A549 (cell line): ENCODE data around the gene ROBO1. TPM values are rescaled to one million over a fixed set of nuclear protein-coding genes. Genes with fewer than 3 reads are reported as not detected.

Experiments used
- ATAC-seq, 2 experiments: fragments of 200-7000 bp in 1 of 2; fragments of >200 bp in 1 of 2; cut with Nextera tagmentation in 1 of 2; cut with Tn5 transposase in 1 of 2; 3 replicates each; pipeline versions ENCODE4 v1.8.0 to v1.9.1; 2018 to 2020; ENCODE audit warnings: mild to moderate bottlenecking in 1 of 2, moderate library complexity in 1 of 2
- CTCF ChIA-PET: fragments of 300-600 bp; sonication (Branson Sonifier 250); formaldehyde crosslinking; extraction: SDS; loops from one replicate; lab custom pipeline; 2021; ENCODE audit warnings: antibody characterized with exemption, inconsistent platforms; lab: Yijun Ruan, JAX
- POLR2A ChIA-PET: fragments of 350-600 bp; formaldehyde crosslinking; extraction: SDS; loops from one replicate; lab custom pipeline; 2021; ENCODE audit warnings: antibody characterized with exemption, inconsistent platforms; lab: Yijun Ruan, JAX
- DNase-seq, 2 experiments: peaks; one replicate each; pipeline versions ENCODE4 v3.0.0 to v3.0.0-alpha.2; 2011 to 2016; ENCODE audit warnings: low read depth in 1 of 2, low spot score in 1 of 2
- FAIRE-seq: peaks from 2 replicates; lab custom pipeline; 2011; peaks lifted over from hg19 to GRCh38; lab: Jason Lieb, UNC
- H3K27ac ChIP-seq, 2 experiments: fragments of >200 bp; sonication (Bioruptor Twin); formaldehyde crosslinking; 3 replicates each; pipeline ENCODE4 v1.5.1; 2016 to 2017
- H3K4me1 ChIP-seq: fragments of >200 bp; sonication (Bioruptor Twin); formaldehyde crosslinking; 3 replicates; pipeline ENCODE4 v1.6.1; 2016
- H3K4me2 ChIP-seq: fragments of >200 bp; sonication (Bioruptor Twin); formaldehyde crosslinking; 3 replicates; pipeline ENCODE4 v1.6.1; 2016
- H3K4me3 ChIP-seq: fragments of >200 bp; sonication (Bioruptor Twin); formaldehyde crosslinking; 3 replicates; pipeline ENCODE4 v1.5.1; 2016
- H3K9me3 ChIP-seq: fragments of >200 bp; sonication (Bioruptor Twin); formaldehyde crosslinking; 3 replicates; pipeline ENCODE4 v1.6.1; 2016
- BHLHE40 ChIP-seq: IDR thresholded peaks from 2 replicates; pipeline ENCODE4 v1.6.1; 2012; ENCODE audit warnings: low read depth, low read length, inconsistent platforms
- CBX8 ChIP-seq: fragments of 200-600 bp; sonication (generic); IDR thresholded peaks from 2 replicates; pipeline ENCODE4 v1.6.1; 2016
- CHD4 ChIP-seq: fragments of 200-600 bp; sonication (generic); IDR thresholded peaks from 2 replicates; pipeline ENCODE4 v1.6.1; 2016; ENCODE audit warnings: antibody characterized with exemption, mild to moderate bottlenecking, borderline replicate concordance
- CTCF ChIP-seq: fragments of >200 bp; sonication (Bioruptor Twin); formaldehyde crosslinking; IDR thresholded peaks from 3 replicates; pipeline ENCODE4 v1.5.1; 2016
- E2F6 ChIP-seq: IDR thresholded peaks from 2 replicates; pipeline ENCODE4 v1.6.1; 2012; ENCODE audit warnings: low read depth, borderline replicate concordance
- EHMT2 ChIP-seq: fragments of 200-600 bp; sonication (generic); IDR thresholded peaks from 2 replicates; pipeline ENCODE4 v1.6.1; 2016; ENCODE audit warnings: antibody characterized with exemption, low read depth, mild to moderate bottlenecking, moderate library complexity
- EP300 ChIP-seq, 2 experiments: fragments of >200 bp; sonication (Bioruptor Twin); formaldehyde crosslinking; IDR thresholded peaks; 2 replicates in 1 of 2; 3 replicates in 1 of 2; pipeline ENCODE4 v1.6.1; 2016 to 2017
- FOSB ChIP-seq: fragments of 250-450 bp; sonication (Bioruptor Pico); IDR thresholded peaks from 2 replicates; pipeline ENCODE4 v1.5.0; 2020; ENCODE audit warnings: mild to moderate bottlenecking, moderate library complexity
- FOSL2 ChIP-seq, 2 experiments: fragments of 450-650 bp in 1 of 2; fragments of >200 bp in 1 of 2; sonication (Bioruptor Twin) in 1 of 2; formaldehyde crosslinking; IDR thresholded peaks; 2 replicates each; pipeline versions ENCODE4 v1.5.0 to v1.6.1; 2016 to 2020; ENCODE audit warnings: mild to moderate bottlenecking in 1 of 2, moderate library complexity in 1 of 2
- FOXS1 ChIP-seq: fragments of 250-450 bp; sonication (Bioruptor Pico); IDR thresholded peaks from 2 replicates; pipeline ENCODE4 v1.5.0; 2020; ENCODE audit warnings: mild to moderate bottlenecking, moderate library complexity
- GATA3 ChIP-seq: IDR thresholded peaks from 2 replicates; pipeline ENCODE4 v1.6.1; 2012; ENCODE audit warnings: borderline replicate concordance
- HES2 ChIP-seq: fragments of >200 bp; sonication (Bioruptor Twin); formaldehyde crosslinking; IDR thresholded peaks from 2 replicates; pipeline ENCODE4 v1.6.1; 2016
- HEYL ChIP-seq: fragments of 250-450 bp; sonication (Bioruptor Pico); IDR thresholded peaks from 2 replicates; pipeline ENCODE4 v1.8.0; 2021; ENCODE audit warnings: mild to moderate bottlenecking, moderate library complexity
- MAFK ChIP-seq: fragments of 450-650 bp; IDR thresholded peaks from 2 replicates; pipeline ENCODE4 v1.6.1; 2014; ENCODE audit not compliant: partially characterized antibody
- MYC ChIP-seq: IDR thresholded peaks from 2 replicates; pipeline ENCODE4 v1.6.1; 2012; ENCODE audit warnings: mild to moderate bottlenecking, inconsistent platforms, low read length, improper control_type of control experiment, borderline replicate concordance
- NR3C1 ChIP-seq: fragments of >200 bp; sonication (Bioruptor Twin); formaldehyde crosslinking; IDR thresholded peaks from 3 replicates; pipeline ENCODE4 v1.6.1; 2017
- POLR2A ChIP-seq: IDR thresholded peaks from 2 replicates; pipeline ENCODE4 v1.6.1; 2012; ENCODE audit warnings: mild to moderate bottlenecking, low read length
- POLR2AphosphoS2 ChIP-seq: conservative IDR thresholded peaks from 2 replicates; pipeline ENCODE4 v1.6.1; 2012; ENCODE audit warnings: low read length, improper control_type of control experiment, inconsistent platforms
- RAD21 ChIP-seq, 2 experiments: fragments of >200 bp in 1 of 2; sonication (Bioruptor Twin) in 1 of 2; formaldehyde crosslinking in 1 of 2; IDR thresholded peaks in 1 of 2; conservative IDR thresholded peaks in 1 of 2; 2 replicates in 1 of 2; 3 replicates in 1 of 2; pipeline ENCODE4 v1.6.1; 2012 to 2018; ENCODE audit warnings: inconsistent platforms in 1 of 2
- RARB ChIP-seq: fragments of 250-450 bp; sonication (Bioruptor Pico); IDR thresholded peaks from 2 replicates; pipeline ENCODE4 v1.8.0; 2021; ENCODE audit warnings: mild to moderate bottlenecking, moderate library complexity
- TFCP2L1 ChIP-seq: fragments of 250-450 bp; sonication (Bioruptor Pico); IDR thresholded peaks from 2 replicates; pipeline ENCODE4 v1.5.0; 2021; ENCODE audit warnings: mild to moderate bottlenecking
- USF2 ChIP-seq: fragments of 450-650 bp; IDR thresholded peaks from 2 replicates; pipeline ENCODE4 v1.6.1; 2014; ENCODE audit warnings: antibody characterized with exemption
- ZNF302 ChIP-seq: fragments of 250-450 bp; sonication (Bioruptor Pico); IDR thresholded peaks from 2 replicates; pipeline ENCODE4 v1.9.0; 2021; ENCODE audit warnings: inconsistent platforms, mild to moderate bottlenecking, moderate library complexity
- ZSCAN20 ChIP-seq: fragments of 250-450 bp; sonication (Bioruptor Pico); IDR thresholded peaks from 2 replicates; pipeline ENCODE4 v1.8.0; 2022; ENCODE audit warnings: mild to moderate bottlenecking, moderate library complexity
- WGBS: methylation state at CpG from one replicate; pipeline ENCODE4 v1.1.6; 2017; ENCODE audit errors: missing lambda C conversion rate; 5-methylcytosine and 5-hydroxymethylcytosine counted together
- polyA plus RNA-seq, 4 experiments: library from polyadenylated mRNA; depleted of rRNA in 3 of 4; stranded (reverse); fragments of >200 nt; fragmentation: RNase III in 1 of 4; extraction: RNeasy Plus Mini Kit Qiagen cat#74134 plus additional on column Dnase treatment in 1 of 4; gene quantifications; 2 replicates in 3 of 4; 3 replicates in 1 of 4; pipeline ENCODE4 v1.2.3, GENCODE V29; 2011 to 2017

Gene ROBO1
- polyA plus RNA-seq, 2 of the 4 experiments (the other 2 are of a cell fraction), result 25.3 to 35.6 TPM

- Histone ChIP-seq H3K9me3 (no peaks in the 10 kb centered on the region), H3K4me2 (no peak overlapping the region), H3K4me1 (no peaks in the 10 kb centered on the region), H3K4me3 (no peak overlapping the region), H3K27ac (no peak overlapping the region)
- CTCF ChIA-PET, result no interaction called here
- POLR2A ChIA-PET, result no interaction called here
- FAIRE-seq (no peak), ATAC-seq (no peak), DNase-seq (no peak)
- WGBS, result 6% methylated on average over 16 of the region's 16 CpGs
- TF ChIP-seq ZNF302 (CRISPR knock-in tag) (no peak), RAD21 (conservative IDR thresholded peaks at IDR 0.05 in 1 of 2, IDR thresholded peaks at IDR 0.05 in 1 of 2) (no peak), NR3C1 (no peak), CHD4 (no peak), USF2 (no peak), ZSCAN20 (no peak)
Observed at GRCh38 chr3:79125313-79125984, 642.3 kb downstream of the ROBO1 start.

DNA sequence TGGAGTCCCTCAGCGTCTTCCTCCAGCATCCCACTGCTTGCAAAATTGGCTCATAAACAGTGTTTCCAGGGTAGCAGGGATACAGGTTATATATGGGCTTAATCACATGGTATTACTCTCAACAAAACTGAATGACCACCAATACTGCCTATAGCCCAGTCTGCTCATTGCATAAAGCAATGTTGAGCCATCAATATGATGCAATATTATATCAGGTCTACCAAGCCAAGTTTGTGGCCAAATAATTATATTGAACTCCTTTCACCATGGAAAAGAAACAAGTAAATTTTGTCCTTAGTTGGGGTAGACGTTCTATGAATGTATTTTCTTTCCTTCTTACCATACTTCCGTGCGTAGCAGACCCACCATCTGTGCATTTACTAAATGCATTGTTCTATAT, 652.3 kb downstream of the ROBO1 start:
- no peak overlapping the region for H3K4me2 ChIP-seq
- H3K4me3 ChIP-seq, result no peak overlapping the region
- CTCF ChIA-PET, result no interaction called here
- DNase-seq (no peak), FAIRE-seq (no peak), ATAC-seq (no peak)
- H3K27ac ChIP-seq, result no peak overlapping the region
- no peaks in the 10 kb centered on the region for H3K9me3 ChIP-seq
- H3K4me1 ChIP-seq, result no peaks in the 10 kb centered on the region
- 39% methylated on average over 4 of the region's 4 CpGs for WGBS
- POLR2A ChIA-PET, result no interaction called here
- no peak for TF ChIP-seq POLR2AphosphoS2
- no peak for TF ChIP-seq MAFK
- no peak for TF ChIP-seq EP300 (IDR thresholded peaks at IDR 0.05)
- no peak for TF ChIP-seq FOSL2 (IDR thresholded peaks at IDR 0.05)
- no peak for TF ChIP-seq FOSL2 (CRISPR knock-in tag; IDR thresholded peaks at IDR 0.05)
- TF ChIP-seq CBX8, result no peak
- no peak for TF ChIP-seq EHMT2
- TF ChIP-seq RAD21 (conservative IDR thresholded peaks at IDR 0.05 in 1 of 2, IDR thresholded peaks at IDR 0.05 in 1 of 2), result no peak
- TF ChIP-seq ZSCAN20, result no peak
- no peak for TF ChIP-seq CTCF

- Histone ChIP-seq H3K4me2 (no peak overlapping the region), H3K4me1 (no peaks in the 10 kb centered on the region), H3K4me3 (no peak overlapping the region), H3K27ac (no peak overlapping the region), H3K9me3 (no peaks in the 10 kb centered on the region)
- CTCF ChIA-PET, result no interaction called here
- ATAC-seq (no peak), FAIRE-seq (no peak), DNase-seq (no peak)
- TF ChIP-seq USF2, result no peak
- TF ChIP-seq POLR2A, result no peak
- no peak for TF ChIP-seq FOSB (CRISPR knock-in tag)
- no peak for TF ChIP-seq POLR2AphosphoS2
- no peak for TF ChIP-seq HES2
- no peak for TF ChIP-seq GATA3
- no peak for TF ChIP-seq FOXS1 (CRISPR knock-in tag)
- TF ChIP-seq TFCP2L1 (CRISPR knock-in tag), result no peak
- TF ChIP-seq E2F6, result no peak
- TF ChIP-seq RARB, result no peak
- no peak for TF ChIP-seq MYC
- TF ChIP-seq BHLHE40, result no peak
- no peak for TF ChIP-seq HEYL (CRISPR knock-in tag)
- TF ChIP-seq CBX8, result no peak
- 31% methylated on average over 3 of the region's 3 CpGs for WGBS
- POLR2A ChIA-PET, result no interaction called here
Observed at GRCh38 chr3:79113876-79114275, 653.9 kb downstream of the ROBO1 start.
